MG63 (cell line): Measurements from ENCODE around the gene MYOCD. TPM values are rescaled to one million over a fixed set of nuclear protein-coding genes. Genes with fewer than 3 reads are reported as not detected.
"Not testable (repeated sequence)": the region's sequence is repeated elsewhere in the genome, so short reads cannot be mapped to it uniquely, and the experiment has no call there.

ENCODE experiments used
- DNase-seq: peaks from one replicate; pipeline ENCODE4 v3.0.0-alpha.2; 2020
- H3K27me3 ChIP-seq: fragments of 250-450 bp; sonication (Bioruptor Pico); 2 replicates; pipeline ENCODE4 v1.5.1; 2020; ENCODE audit warnings: mild to moderate bottlenecking, moderate library complexity
- H3K36me3 ChIP-seq: fragments of 250-450 bp; sonication (Bioruptor Pico); 2 replicates; pipeline ENCODE4 v1.5.1; 2020; ENCODE audit warnings: mild to moderate bottlenecking, moderate library complexity
- H3K4me3 ChIP-seq: fragments of 250-450 bp; sonication (Bioruptor Pico); 2 replicates; pipeline ENCODE4 v1.5.1; 2020; ENCODE audit warnings: mild to moderate bottlenecking, moderate library complexity
- H3K9me3 ChIP-seq: fragments of 250-450 bp; sonication (Bioruptor Pico); 2 replicates; pipeline ENCODE4 v1.5.1; 2020; ENCODE audit warnings: mild to moderate bottlenecking, moderate library complexity
- total RNA-seq: library from RNA; depleted of rRNA; stranded (reverse); fragments of >200 nt; shearing (Covaris generic); gene quantifications from 2 replicates; pipeline ENCODE4 v1.2.3, GENCODE V29; 2014; ENCODE audit warnings: low replicate concordance

The MYOCD gene
- total RNA-seq, 1 experiment from 2014 or later: not detected

- not testable (repeated sequence) for H3K36me3 ChIP-seq, H3K9me3 ChIP-seq
These were observed 29.7 kb upstream of the MYOCD start for GRCh38 chr17:12635996-12636395.

DNA sequence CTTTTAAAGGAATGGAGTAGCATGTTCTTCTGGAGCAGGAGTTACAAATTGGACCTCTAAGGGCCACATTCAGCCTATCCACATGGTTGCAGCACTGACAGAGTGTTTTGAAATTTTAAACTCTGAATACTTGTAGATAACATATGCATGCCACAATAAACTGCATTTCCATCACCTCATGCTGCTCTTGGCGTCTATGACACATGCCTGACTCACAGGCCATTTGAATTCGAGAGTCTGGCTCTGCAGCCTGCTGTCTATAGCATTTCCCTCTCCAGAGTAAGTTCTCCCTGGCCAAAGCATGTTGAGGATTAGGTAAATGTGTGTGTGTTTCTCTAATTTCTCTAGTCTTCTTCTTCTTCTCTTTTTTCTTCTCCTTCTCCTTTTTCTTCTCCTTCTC is 28.7 kb upstream of the MYOCD start:
- Histone ChIP-seq H3K27me3 (no peaks in the 10 kb centered on the region), H3K9me3 (no peaks in the 10 kb centered on the region), H3K36me3 (no peaks in the 10 kb centered on the region), H3K4me3 (no peak overlapping the region)
- DNase-seq: peak; percentile 88

More at GRCh38 chr17:12635996-12636395, 29.7 kb upstream of the MYOCD start:
- not testable (repeated sequence) for H3K4me3 ChIP-seq, DNase-seq, H3K27me3 ChIP-seq

GRCh38 chr17:12637745-12638651 is 27.7 kb upstream of the MYOCD start:
- Histone ChIP-seq H3K4me3 (no peak overlapping the region), H3K27me3 (no peaks in the 10 kb centered on the region), H3K36me3 (no peaks in the 10 kb centered on the region), H3K9me3 (no peaks in the 10 kb centered on the region)
- no peak for DNase-seq

DNA sequence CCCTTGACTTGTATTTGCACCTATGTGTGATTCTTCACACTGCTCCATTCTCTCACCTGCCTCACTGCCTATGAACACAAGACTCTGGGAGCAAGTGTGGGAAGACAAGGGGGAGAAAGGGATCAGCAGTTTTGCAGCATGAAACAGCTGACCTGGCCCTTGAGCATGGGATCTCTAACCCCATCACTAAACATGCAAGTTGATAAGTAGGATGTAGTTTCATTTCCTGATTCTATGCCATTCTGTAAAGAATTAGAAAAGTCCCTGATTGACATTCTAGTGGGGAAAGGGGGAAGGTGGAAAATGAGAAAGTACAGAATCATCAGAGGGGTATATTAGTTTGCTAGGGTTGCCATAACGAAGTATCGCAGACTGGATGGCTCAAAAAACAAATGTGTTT is 25.3 kb upstream of the MYOCD start:
- H3K4me3 ChIP-seq: no peak overlapping the region
- H3K27me3 ChIP-seq: no peaks in the 10 kb centered on the region
- no peak for DNase-seq
- H3K9me3 ChIP-seq: no peaks in the 10 kb centered on the region
- no peaks in the 10 kb centered on the region for H3K36me3 ChIP-seq

- Histone ChIP-seq H3K9me3 (no peaks in the 10 kb centered on the region), H3K4me3 (no peak overlapping the region), H3K36me3 (no peaks in the 10 kb centered on the region), H3K27me3 (no peaks in the 10 kb centered on the region)
- DNase-seq: no peak
These were observed 24.6 kb upstream of the MYOCD start for GRCh38 chr17:12641084-12641483.

GRCh38 chr17:12642034-12642433 is 23.7 kb upstream of the MYOCD start:
- no peak for DNase-seq
- Histone ChIP-seq H3K36me3 (no peaks in the 10 kb centered on the region), H3K27me3 (no peaks in the 10 kb centered on the region), H3K9me3 (no peaks in the 10 kb centered on the region), H3K4me3 (no peak overlapping the region)

GRCh38 chr17:12643822-12644221 is 21.9 kb upstream of the MYOCD start:
- Histone ChIP-seq H3K36me3 (no peaks in the 10 kb centered on the region), H3K27me3 (no peaks in the 10 kb centered on the region), H3K9me3 (no peaks in the 10 kb centered on the region), H3K4me3 (no peak overlapping the region)
- DNase-seq: no peak

- no peak for DNase-seq
- Histone ChIP-seq H3K9me3 (no peaks in the 10 kb centered on the region), H3K27me3 (no peaks in the 10 kb centered on the region), H3K36me3 (no peaks in the 10 kb centered on the region), H3K4me3 (no peak overlapping the region)
These were observed 21.1 kb upstream of the MYOCD start for GRCh38 chr17:12644623-12645022.

DNA sequence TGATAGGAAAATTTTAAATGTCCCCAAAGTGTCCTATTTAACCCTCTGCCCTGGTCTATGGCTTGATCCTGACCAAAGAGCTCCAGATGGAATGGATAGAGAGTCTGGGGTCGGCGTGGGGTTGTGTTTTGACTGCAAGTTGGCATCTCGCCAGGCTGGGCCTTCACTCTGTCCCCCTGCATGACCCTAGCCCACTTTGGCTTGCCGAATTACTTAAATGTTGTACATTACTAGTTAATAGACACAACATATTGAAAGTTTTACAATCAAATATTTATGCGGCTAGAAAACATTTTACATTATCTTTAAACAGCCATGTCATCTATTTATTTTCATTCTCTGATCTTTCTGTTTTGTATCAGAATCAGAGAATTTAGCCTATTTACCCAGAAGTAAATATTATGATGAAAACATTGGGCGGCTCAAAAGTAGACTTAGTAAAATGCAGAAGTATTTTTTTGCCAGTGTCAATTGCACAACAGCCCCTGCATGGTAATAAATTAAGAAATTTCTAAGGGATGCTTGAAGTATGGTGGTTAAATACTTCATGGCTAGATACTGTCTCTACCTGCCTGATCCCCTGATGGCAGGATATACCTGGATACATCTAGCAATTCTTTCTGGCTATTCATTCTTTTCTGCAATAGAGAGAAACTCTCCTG is 18.8 kb upstream of the MYOCD start:
- Histone ChIP-seq H3K4me3 (no peak overlapping the region), H3K27me3 (no peaks in the 10 kb centered on the region)

DNA sequence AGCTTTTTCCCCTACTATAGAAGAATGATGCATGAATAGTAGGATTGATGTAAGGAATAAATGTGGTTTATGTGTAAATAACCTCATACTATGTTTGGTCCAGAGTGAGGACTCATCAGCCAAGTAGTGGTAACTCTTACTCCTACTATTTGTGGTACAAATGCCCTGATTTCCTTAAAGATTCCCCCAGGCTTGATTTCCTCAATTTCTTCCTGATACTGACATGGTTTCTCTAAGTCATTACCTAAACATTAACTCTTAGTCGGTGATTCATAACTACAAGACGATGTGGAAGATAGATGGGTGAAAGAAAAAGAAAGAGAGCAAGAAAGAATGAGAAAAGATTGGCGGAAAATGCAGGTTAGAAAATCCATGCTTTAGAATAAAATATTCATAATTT is 17.2 kb upstream of the MYOCD start:
- H3K9me3 ChIP-seq: no peaks in the 10 kb centered on the region
- no peak for DNase-seq

More for the DNA sequence above, 18.8 kb upstream of the MYOCD start:
- H3K36me3 ChIP-seq: no peaks in the 10 kb centered on the region
- no peak for DNase-seq
- no peaks in the 10 kb centered on the region for H3K9me3 ChIP-seq

DNA sequence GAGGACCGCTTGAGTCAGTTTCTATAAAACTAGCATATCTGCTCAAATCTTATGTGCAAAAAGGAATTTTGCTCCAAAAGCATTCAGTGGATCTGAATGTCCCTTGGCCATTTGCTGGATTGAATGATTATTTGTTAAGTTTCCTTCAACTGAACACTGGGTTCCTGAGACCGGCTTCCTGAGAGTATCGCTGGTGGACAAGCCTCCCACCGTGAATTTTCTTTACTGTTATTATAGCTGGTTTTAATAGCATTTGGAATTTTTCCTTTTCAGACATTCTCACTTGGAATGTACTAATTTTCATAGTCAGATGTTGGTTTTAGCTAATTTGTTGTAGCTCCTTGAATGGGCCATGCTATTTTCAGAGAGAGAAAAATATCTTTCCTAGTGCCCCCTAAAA is 9.8 kb upstream of the MYOCD start:
- Histone ChIP-seq H3K4me3 (no peak overlapping the region), H3K9me3 (no peaks in the 10 kb centered on the region), H3K27me3 (no peaks in the 10 kb centered on the region), H3K36me3 (no peaks in the 10 kb centered on the region)
- DNase-seq: no peak

More for the DNA sequence above, 17.2 kb upstream of the MYOCD start:
- H3K27me3 ChIP-seq: no peaks in the 10 kb centered on the region
- no peak overlapping the region for H3K4me3 ChIP-seq
- H3K36me3 ChIP-seq: no peaks in the 10 kb centered on the region

DNA sequence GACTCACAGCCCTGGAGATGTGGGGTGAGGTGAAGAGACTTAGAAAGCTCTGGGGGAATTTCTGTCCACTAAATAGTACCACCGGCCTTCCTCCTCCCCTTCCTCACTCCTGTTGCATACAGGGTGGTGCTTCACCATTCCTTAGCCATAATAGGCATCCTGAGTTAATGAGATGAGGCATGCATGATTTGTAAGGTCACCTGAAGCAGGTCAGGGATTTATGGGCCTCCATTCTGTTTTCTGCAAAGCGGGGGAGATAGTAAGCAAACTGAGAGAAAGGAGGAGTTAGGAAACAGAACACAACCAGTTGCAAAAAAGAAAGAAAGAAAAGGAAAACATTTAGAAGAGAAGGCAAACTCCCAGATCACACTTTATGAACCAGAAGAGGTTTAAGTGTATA is 9.3 kb upstream of the MYOCD start:
- H3K4me3 ChIP-seq: no peak overlapping the region
- no peaks in the 10 kb centered on the region for H3K27me3 ChIP-seq
- no peaks in the 10 kb centered on the region for H3K36me3 ChIP-seq
- no peak for DNase-seq
- H3K9me3 ChIP-seq: no peaks in the 10 kb centered on the region

- Histone ChIP-seq H3K9me3 (no peaks in the 10 kb centered on the region), H3K36me3 (no peaks in the 10 kb centered on the region), H3K27me3 (no peaks in the 10 kb centered on the region), H3K4me3 (no peak overlapping the region)
- DNase-seq: no peak
These were observed 6.2 kb upstream of the MYOCD start for GRCh38 chr17:12659500-12659899.

- DNase-seq: no peak
- H3K36me3 ChIP-seq: no peaks in the 10 kb centered on the region
These were observed 1.4 kb upstream of the MYOCD start for GRCh38 chr17:12664252-12664651.

DNA sequence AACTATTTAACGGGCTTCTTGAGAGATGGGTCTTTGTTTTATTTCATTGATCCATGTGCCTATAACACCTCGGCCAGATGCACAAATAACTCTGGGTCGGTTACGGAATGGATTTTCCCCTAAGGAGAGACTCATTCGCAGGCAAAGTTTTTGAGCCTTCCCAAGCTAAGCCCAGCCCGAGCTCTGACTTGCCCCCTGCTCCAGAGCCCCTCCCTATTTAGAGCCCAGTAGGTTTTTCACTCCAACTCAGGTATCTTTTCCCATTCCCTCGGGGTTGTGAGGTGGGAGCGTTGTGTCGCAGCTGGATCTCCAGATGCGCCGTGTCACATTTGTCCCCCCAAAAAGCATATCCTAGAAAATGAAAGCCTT is 812 bp upstream of the MYOCD start:
- Histone ChIP-seq H3K4me3 (peak overlapping the region; percentile 55), H3K36me3 (no peaks in the 10 kb centered on the region), H3K9me3 (no peaks in the 10 kb centered on the region), H3K27me3 (no peaks in the 10 kb centered on the region)
- no peak for DNase-seq

More at GRCh38 chr17:12664252-12664651, 1.4 kb upstream of the MYOCD start:
- no peaks in the 10 kb centered on the region for H3K9me3 ChIP-seq
- H3K4me3 ChIP-seq: no peak overlapping the region
- no peaks in the 10 kb centered on the region for H3K27me3 ChIP-seq

- no peaks in the 10 kb centered on the region for H3K36me3 ChIP-seq
- no peak overlapping the region for H3K4me3 ChIP-seq
- no peaks in the 10 kb centered on the region for H3K9me3 ChIP-seq
- DNase-seq: no peak
- no peaks in the 10 kb centered on the region for H3K27me3 ChIP-seq
These were observed 1.0 kb downstream of the MYOCD start for GRCh38 chr17:12666718-12667117.

GRCh38 chr17:12667299-12667958 is 1.7 kb downstream of the MYOCD start:
- H3K27me3 ChIP-seq: no peaks in the 10 kb centered on the region
- H3K9me3 ChIP-seq: no peaks in the 10 kb centered on the region
- H3K36me3 ChIP-seq: no peaks in the 10 kb centered on the region
- no peak for DNase-seq
- no peak overlapping the region for H3K4me3 ChIP-seq
